H1 (cell line): ENCODE measurements around the gene NAV3. TPM values are rescaled to one million over a fixed set of nuclear protein-coding genes. Genes with fewer than 3 reads are reported as not detected.

Experiments used
- CTCF ChIA-PET: fragments of 300-600 bp; sonication (Branson Sonifier 250); formaldehyde crosslinking; loops from one replicate; lab custom pipeline; 2021; ENCODE audit not compliant: partially characterized antibody; lab: Charles Lee
- POLR2A ChIA-PET: fragments of 300-600 bp; sonication (Branson Sonifier 250); formaldehyde crosslinking; loops from one replicate; lab custom pipeline; 2021; ENCODE audit warnings: inconsistent platforms; ENCODE audit not compliant: partially characterized antibody; lab: Charles Lee
- DNase-seq, 2 experiments: peaks; one replicate each; pipeline versions ENCODE4 v3.0.0 to v3.0.0-alpha.2; 2010 to 2022; ENCODE audit warnings: low spot score in 2 of 2, low read depth in 1 of 2, mixed read lengths in 1 of 2
- FAIRE-seq: peaks from 2 replicates; lab custom pipeline; 2011; peaks lifted over from hg19 to GRCh38; lab: Jason Lieb, UNC
- H2AFZ ChIP-seq: 2 replicates; pipeline ENCODE4 v1.8.1; 2012; ENCODE audit warnings: low read length, inconsistent platforms
- H2AK5ac ChIP-seq: 2 replicates; pipeline ENCODE4 v1.6.1; 2013; ENCODE audit warnings: low read depth, low read length
- H2BK120ac ChIP-seq: replicated peaks from 2 replicates; pipeline ENCODE3; 2013; ENCODE audit warnings: low read depth, low read length, inconsistent platforms
- H2BK12ac ChIP-seq: 2 replicates; pipeline ENCODE4 v1.6.1; 2013; ENCODE audit warnings: low read depth, low read length
- H2BK15ac ChIP-seq: 2 replicates; pipeline ENCODE4 v1.6.1; 2013; ENCODE audit warnings: low read length
- H2BK20ac ChIP-seq: 2 replicates; pipeline ENCODE4 v1.6.1; 2013; ENCODE audit warnings: low read length
- H2BK5ac ChIP-seq: 2 replicates; pipeline ENCODE4 v1.6.1; 2013; ENCODE audit warnings: low read depth, low read length
- H3K14ac ChIP-seq: 2 replicates; pipeline ENCODE4 v1.6.1; 2013; ENCODE audit warnings: inconsistent platforms; ENCODE audit not compliant: insufficient read length
- H3K18ac ChIP-seq: 2 replicates; pipeline ENCODE4 v1.6.1; 2013; ENCODE audit warnings: low read length; ENCODE audit errors: extremely low read depth
- H3K23ac ChIP-seq: 2 replicates; pipeline ENCODE4 v1.6.1; 2013; ENCODE audit warnings: inconsistent platforms; ENCODE audit not compliant: insufficient read length
- H3K23me2 ChIP-seq: 2 replicates; pipeline ENCODE4 v1.6.1; 2013; ENCODE audit warnings: low read depth, low read length
- H3K27ac ChIP-seq: 2 replicates; pipeline ENCODE4 v1.6.1; 2011; ENCODE audit warnings: low read depth, low read length, inconsistent platforms
- H3K27me3 ChIP-seq, 4 experiments: replicated peaks in 1 of 4; 1 replicate in 1 of 4; 2 replicates in 3 of 4; pipeline versions ENCODE4 v1.6.1 to v1.8.1; 2011 to 2013; ENCODE audit warnings: low read length in 3 of 4, mild to moderate bottlenecking in 3 of 4, inconsistent platforms in 2 of 4, mixed read lengths in 2 of 4, moderate library complexity in 1 of 4; ENCODE audit not compliant: control insufficient read depth in 3 of 4, insufficient read depth in 3 of 4; ENCODE audit errors: extremely low read depth in 1 of 4
- H3K36me3 ChIP-seq, 4 experiments: 2 replicates each; pipeline versions ENCODE4 v1.6.1 to v1.8.1; 2011 to 2013; ENCODE audit warnings: mild to moderate bottlenecking in 4 of 4, low read length in 3 of 4, moderate library complexity in 2 of 4, control low read depth in 1 of 4, inconsistent platforms in 1 of 4; ENCODE audit not compliant: insufficient read depth in 4 of 4, control insufficient read depth in 2 of 4
- H3K4ac ChIP-seq: replicated peaks from 2 replicates; pipeline ENCODE3; 2013; ENCODE audit warnings: low read length, low read depth, mixed read lengths, inconsistent platforms; ENCODE audit not compliant: insufficient read length
- H3K4me1 ChIP-seq, 4 experiments: replicated peaks in 1 of 4; 1 replicate in 1 of 4; 2 replicates in 3 of 4; pipeline versions ENCODE4 v1.6.1 to v1.8.1; 2011 to 2013; ENCODE audit warnings: low read length in 3 of 4, inconsistent platforms in 2 of 4, mixed read lengths in 1 of 4; ENCODE audit not compliant: insufficient read depth in 4 of 4, control insufficient read depth in 3 of 4
- H3K4me2 ChIP-seq, 2 experiments: 2 replicates each; pipeline versions ENCODE4 v1.6.1 to v1.8.1; 2011 to 2013; ENCODE audit warnings: low read depth in 2 of 2, low read length in 2 of 2, control low read depth in 1 of 2, inconsistent platforms in 1 of 2, mild to moderate bottlenecking in 1 of 2; ENCODE audit not compliant: insufficient read depth in 1 of 2
- H3K4me3 ChIP-seq, 4 experiments: fragments of 200-600, 300-600 bp in 1 of 4; sonication (generic), shearing (Covaris generic), sonication (Bioruptor Twin) in 1 of 4; 2 replicates each; pipeline versions ENCODE4 v1.5.1 to v1.8.1; 2011 to 2016; ENCODE audit warnings: low read length in 4 of 4, low read depth in 3 of 4, control low read depth in 2 of 4, inconsistent platforms in 2 of 4, mild to moderate bottlenecking in 2 of 4, mixed read lengths in 1 of 4, moderate library complexity in 1 of 4; ENCODE audit not compliant: insufficient read depth in 2 of 4; ENCODE audit errors: extremely low read depth in 1 of 4
- H3K56ac ChIP-seq: replicated peaks from 2 replicates; pipeline ENCODE3; 2013; ENCODE audit warnings: low read depth, mild to moderate bottlenecking, mixed read lengths, low read length, inconsistent platforms; ENCODE audit not compliant: insufficient read length
- H3K79me1 ChIP-seq: 2 replicates; pipeline ENCODE4 v1.6.1; 2013; ENCODE audit warnings: low read depth, low read length, control low read depth
- H3K79me2 ChIP-seq, 2 experiments: 2 replicates each; pipeline versions ENCODE4 v1.6.1 to v1.8.1; 2012 to 2013; ENCODE audit warnings: low read length in 2 of 2, mild to moderate bottlenecking in 2 of 2, inconsistent platforms in 1 of 2; ENCODE audit not compliant: insufficient read depth in 2 of 2, control insufficient read depth in 1 of 2
- H3K9ac ChIP-seq, 4 experiments: replicated peaks in 1 of 4; 1 replicate in 1 of 4; 2 replicates in 3 of 4; pipeline versions ENCODE4 v1.6.1 to v1.8.1; 2011 to 2013; ENCODE audit warnings: low read depth in 3 of 4, low read length in 3 of 4, control low read depth in 2 of 4, mild to moderate bottlenecking in 2 of 4, moderate library complexity in 2 of 4, inconsistent platforms in 1 of 4; ENCODE audit errors: extremely low read depth in 1 of 4
- H3K9me3 ChIP-seq, 2 experiments: 2 replicates each; pipeline versions ENCODE4 v1.6.1 to v1.8.1; 2012 to 2013; ENCODE audit warnings: mild to moderate bottlenecking in 2 of 2, moderate library complexity in 2 of 2, control low read depth in 1 of 2, inconsistent platforms in 1 of 2, low read depth in 1 of 2, low read length in 1 of 2, mixed read lengths in 1 of 2; ENCODE audit not compliant: insufficient read depth in 2 of 2
- H4K20me1 ChIP-seq, 2 experiments: replicated peaks in 1 of 2; 2 replicates each; pipeline versions ENCODE3 to v1.8.1; 2011 to 2013; ENCODE audit warnings: inconsistent platforms in 2 of 2, low read length in 2 of 2, mild to moderate bottlenecking in 1 of 2; ENCODE audit not compliant: insufficient read depth in 2 of 2, control insufficient read depth in 1 of 2
- H4K5ac ChIP-seq: 2 replicates; pipeline ENCODE4 v1.6.1; 2013; ENCODE audit warnings: low read length, low read depth, mixed read lengths, inconsistent platforms; ENCODE audit not compliant: insufficient read length
- H4K8ac ChIP-seq: 2 replicates; pipeline ENCODE4 v1.8.0; 2013; ENCODE audit warnings: mild to moderate bottlenecking, moderate library complexity, low read length, inconsistent platforms; ENCODE audit not compliant: insufficient read depth; ENCODE audit errors: extremely low read depth
- H4K91ac ChIP-seq: replicated peaks from 2 replicates; pipeline ENCODE3; 2013; ENCODE audit warnings: low read length, mixed read lengths, inconsistent platforms; ENCODE audit not compliant: insufficient read length
- ASH2L ChIP-seq: fragments of 200-600, 300-600 bp; sonication (generic); IDR thresholded peaks from one replicate; pipeline ENCODE4 v1.7.1; 2017; ENCODE audit warnings: low read length
- CBX5 ChIP-seq: fragments of 300-800, 300-1000 bp; sonication (generic); IDR thresholded peaks from 2 replicates; pipeline ENCODE4 v1.7.1; 2016; ENCODE audit warnings: antibody characterized with exemption, low read length, low read depth
- CBX8 ChIP-seq: fragments of 300-800, 300-1000 bp; sonication (generic); IDR thresholded peaks from 2 replicates; pipeline ENCODE4 v1.7.1; 2016; ENCODE audit warnings: low read depth, low read length, borderline replicate concordance
- CHD1 ChIP-seq: IDR thresholded peaks from 2 replicates; pipeline ENCODE4 v1.6.1; 2012; ENCODE audit warnings: low read depth, low read length, improper control_type of control experiment
- CREB1 ChIP-seq: IDR thresholded peaks from 2 replicates; pipeline ENCODE4 v1.6.1; 2012; ENCODE audit warnings: inconsistent platforms
- EGR1 ChIP-seq: IDR thresholded peaks from 2 replicates; pipeline ENCODE4 v1.6.1; 2011; ENCODE audit warnings: low read depth, low read length, borderline replicate concordance
- HDAC2 ChIP-seq, 2 experiments: fragments of 300-600 bp in 1 of 2; sonication (generic) in 1 of 2; IDR thresholded peaks; 2 replicates each; pipeline ENCODE4 v1.6.1; 2011 to 2012; ENCODE audit warnings: low read depth in 2 of 2, low read length in 2 of 2, mild to moderate bottlenecking in 2 of 2, moderate library complexity in 2 of 2, borderline replicate concordance in 1 of 2, inconsistent platforms in 1 of 2
- KDM4A ChIP-seq: IDR thresholded peaks from one replicate; pipeline ENCODE4 v1.7.1; 2012; ENCODE audit warnings: low read depth, mild to moderate bottlenecking, moderate library complexity, low read length, inconsistent platforms; ENCODE audit not compliant: severe bottlenecking
- KDM5A ChIP-seq: fragments of 200-600 bp; IDR thresholded peaks from 2 replicates; pipeline ENCODE4 v1.7.1; 2012; ENCODE audit warnings: mild to moderate bottlenecking, low read length, inconsistent platforms, mixed read lengths
- NANOG ChIP-seq: IDR thresholded peaks from 2 replicates; pipeline ENCODE4 v1.6.1; 2011; ENCODE audit warnings: low read length, low read depth, mild to moderate bottlenecking, inconsistent platforms; ENCODE audit not compliant: insufficient read depth, poor library complexity, severe bottlenecking
- PHF8 ChIP-seq: fragments of 200-600 bp; sonication (generic); conservative IDR thresholded peaks from 2 replicates; pipeline ENCODE4 v1.7.1; 2012; ENCODE audit warnings: low read depth, mild to moderate bottlenecking, inconsistent platforms, low read length, moderate library complexity
- RBBP5 ChIP-seq: IDR thresholded peaks from 2 replicates; pipeline ENCODE4 v1.7.1; 2012; ENCODE audit warnings: low read depth, mild to moderate bottlenecking, inconsistent platforms, low read length, moderate library complexity, borderline replicate concordance
- SIX5 ChIP-seq: IDR thresholded peaks from 2 replicates; pipeline ENCODE4 v1.6.1; 2011; ENCODE audit warnings: mild to moderate bottlenecking, low read depth, low read length
- SP2 ChIP-seq: IDR thresholded peaks from 2 replicates; pipeline ENCODE4 v1.6.1; 2012; ENCODE audit warnings: mild to moderate bottlenecking, low read length, inconsistent platforms
- TBP ChIP-seq: IDR thresholded peaks from 2 replicates; pipeline ENCODE4 v1.6.1; 2011; ENCODE audit warnings: low read depth, low read length, improper control_type of control experiment
- WGBS, 2 experiments: shearing (Covaris generic) in 1 of 2; methylation state at CpG; one replicate each; pipeline versions ENCODE4 v1.1.6 to v1.1.7; 2013 to 2015; ENCODE audit warnings: low lambda C conversion rate in 2 of 2, mixed read lengths in 2 of 2, inconsistent platforms in 1 of 2, low coverage in 1 of 2, missing lambda C conversion rate in 1 of 2; ENCODE audit not compliant: insufficient replicate concordance in 2 of 2, insufficient coverage in 1 of 2, insufficient read length in 1 of 2; ENCODE audit errors: extremely low coverage in 1 of 2, missing lambda C conversion rate in 1 of 2; 5-methylcytosine and 5-hydroxymethylcytosine counted together
- polyA plus RNA-seq, 7 experiments: library from polyadenylated mRNA; depleted of rRNA in 3 of 7; stranded (reverse) in 5 of 7; unstranded in 2 of 7; fragments of >200 nt in 5 of 7; fragments of 200-250 nt in 2 of 7; gene quantifications; 1 replicate in 5 of 7; 2 replicates in 1 of 7; 4 replicates in 1 of 7; pipeline versions ENCODE4 v1.2.1 to v1.2.3, GENCODE V29; 2011 to 2013; ENCODE audit warnings: missing spikeins in 2 of 7, mixed read lengths in 2 of 7
- total RNA-seq: library from RNA; stranded (reverse); fragmentation: NEBNext Ultra II Directional; extraction: Animal tissue kit (Norgen Biotek cat#: 25700); gene quantifications from 2 replicates; pipeline ENCODE4 v1.2.1, GENCODE V29; 2021

Gene NAV3
- total and polyA plus RNA-seq, 2 of the 8 experiments (the other 6 are each of a cell fraction or from before 2014, with no cell fraction given), result 0.47 to 5.0 TPM

DNA sequence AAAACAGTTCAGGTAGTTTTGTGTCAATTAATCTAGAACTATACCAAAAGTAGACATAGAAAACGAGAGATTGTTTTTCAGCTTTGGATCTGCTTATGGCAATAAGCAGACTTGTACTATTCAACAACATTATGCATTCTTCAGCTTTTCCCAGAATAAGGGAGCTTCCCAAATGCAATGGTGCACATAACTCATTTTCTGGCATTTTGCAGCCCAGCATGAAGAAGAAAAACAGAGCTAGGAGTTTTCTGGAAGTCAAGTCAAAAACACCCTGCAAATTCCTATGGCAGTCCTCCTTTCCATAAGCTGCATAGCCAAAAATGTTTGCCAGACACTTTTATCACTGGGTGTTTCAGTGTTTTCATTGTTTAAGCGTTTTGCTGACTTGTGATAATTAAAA is 314.7 kb downstream of the NAV3 start:
- H4K91ac ChIP-seq, result no peak overlapping the region

More for the DNA sequence above, 314.7 kb downstream of the NAV3 start:
- Histone ChIP-seq H3K27me3 (no peaks in the 10 kb centered on the region), H3K79me1 (no peaks in the 10 kb centered on the region), H2AFZ (no peak overlapping the region), H3K9me3 (no peaks in the 10 kb centered on the region), H3K79me2 (no peaks in the 10 kb centered on the region), H3K4me2 (no peak overlapping the region), H3K4me1 (peaks cover 0 to 3% (median 2%) of the 10 kb centered on the region in 4 experiments; a peak in 2 of 7 replicates), H4K20me1 (no peaks in the 10 kb centered on the region), H2BK12ac (no peak overlapping the region), H2BK15ac (no peak overlapping the region), H3K4ac (no peak overlapping the region), H2AK5ac (no peak overlapping the region), H3K14ac (no peak overlapping the region), H3K23ac (no peak overlapping the region), H3K23me2 (no peaks in the 10 kb centered on the region), H3K18ac (no peak overlapping the region), H2BK20ac (no peak overlapping the region), H3K27ac (no peak overlapping the region), H4K5ac (no peak overlapping the region), H3K56ac (no peak overlapping the region), H3K36me3 (no peaks in the 10 kb centered on the region), H3K4me3 (no peak overlapping the region), H2BK120ac (no peak overlapping the region), H2BK5ac (no peak overlapping the region), H3K9ac (no peak overlapping the region), H4K8ac (no peak overlapping the region)
- ChIA-PET CTCF (interaction anchor here (0.6 to 2.5 kb wide), 7 partner anchors 14 to 325 kb away, joined by 3 to 13 read pairs (median 7); no protein-coding TSS in a partner anchor), POLR2A (no interaction called here)
- 85% methylated on average over 2 of the region's 2 CpGs; no CpG with 5 or more reads in 1 of the 2 experiments for WGBS, 2 experiments
- DNase-seq (no peak), FAIRE-seq (no peak)
- TF ChIP-seq ASH2L, result no peak
- no peak for TF ChIP-seq RBBP5
- TF ChIP-seq CBX8, result no peak
- TF ChIP-seq PHF8, result no peak
- no peak for TF ChIP-seq CBX5
- TF ChIP-seq CHD1, result no peak
- TF ChIP-seq SP2, result no peak
- TF ChIP-seq HDAC2 (IDR thresholded peaks at IDR 0.05; ENCODE audit: borderline replicate concordance in 1 of 2, low read depth in 2 of 2, low read length in 2 of 2), result no peak
- no peak for TF ChIP-seq SIX5
- TF ChIP-seq EGR1, result no peak
- no peak for TF ChIP-seq NANOG
- no peak for TF ChIP-seq TBP
- no peak for TF ChIP-seq KDM4A
- no peak for TF ChIP-seq CREB1
- no peak for TF ChIP-seq KDM5A
